ENCODE measurements around the gene MAD1L1.

Gene MAD1L1

DNA sequence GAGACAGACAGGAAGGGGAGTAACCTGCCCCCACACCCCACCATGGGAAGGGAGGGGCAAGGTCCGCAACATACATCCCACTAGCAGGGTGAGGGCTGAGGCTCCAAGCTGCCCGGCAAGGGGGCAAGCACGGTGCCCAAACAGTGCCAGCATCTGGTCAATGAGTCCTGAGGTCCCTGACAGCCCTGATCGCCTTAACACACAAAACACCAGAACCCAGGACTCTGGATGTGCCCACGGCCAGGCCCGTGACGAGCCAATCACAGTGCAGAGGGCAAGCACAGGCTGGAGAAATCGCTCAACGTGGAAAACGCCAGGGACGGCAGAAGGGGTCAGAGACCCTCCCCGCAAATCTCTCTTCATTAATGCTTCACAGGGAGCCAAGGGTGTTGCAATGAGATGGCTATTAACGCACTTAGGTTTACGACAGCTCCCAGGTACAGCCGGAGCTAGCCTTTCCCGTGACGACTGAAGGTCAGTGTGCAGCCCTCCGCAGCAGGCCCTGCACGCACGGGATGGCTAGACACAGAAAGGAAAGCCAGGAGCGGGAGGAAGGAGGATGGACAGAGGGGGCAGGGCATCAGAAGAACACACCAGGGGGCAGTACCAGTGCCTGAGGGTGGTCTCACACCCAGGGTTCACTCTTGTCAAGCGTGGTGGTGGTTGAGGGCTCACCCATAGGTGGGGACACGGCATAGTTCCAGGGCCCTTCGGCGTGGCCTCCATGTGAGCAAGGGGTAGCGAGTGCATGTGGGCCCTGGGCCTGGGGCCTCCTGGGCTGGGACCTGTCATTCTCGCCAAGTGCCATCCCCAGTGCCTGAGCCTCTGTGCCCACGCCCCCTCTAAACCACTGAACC lies 220.5 kb downstream of the MAD1L1 start:
- H3K4me2 ChIP-seq (ENCODE audit: low read length, poor library complexity, severe bottlenecking), result no peak overlapping the region
- no peaks in the 10 kb centered on the region for H3K27me3 ChIP-seq (ENCODE audit: control insufficient read depth in 1 of 2, insufficient read depth in 1 of 2, low read length in 2 of 2)
- H3K23ac ChIP-seq (ENCODE audit: low read length in 2 of 2), result no peak overlapping the region
- no peak overlapping the region for H3K4ac ChIP-seq (ENCODE audit: low read depth in 1 of 2, low read length in 2 of 2)
- no peak overlapping the region for H3K18ac ChIP-seq (ENCODE audit: low read depth in 1 of 2, low read length in 2 of 2)
- no peak for DNase-seq
- no peak overlapping the region for H4K8ac ChIP-seq (ENCODE audit: low read length)
- peaks cover 6% of the 10 kb centered on the region for H3K79me1 ChIP-seq (replicated peaks; ENCODE audit: low read length, poor library complexity, severe bottlenecking)
- H2BK120ac ChIP-seq (ENCODE audit: low read depth, low read length), result no peak overlapping the region
- H3K27ac ChIP-seq (ENCODE audit: low read length, poor library complexity, severe bottlenecking), result no peak overlapping the region
- 89% methylated on average over 26 of the region's 28 CpGs for WGBS
- no peak overlapping the region for H3K14ac ChIP-seq (ENCODE audit: low read length in 2 of 2)
- H2BK12ac ChIP-seq (ENCODE audit: low read length in 2 of 2), result no peak overlapping the region
- H2BK5ac ChIP-seq (ENCODE audit: low read depth, low read length, poor library complexity, severe bottlenecking), result no peak overlapping the region
- H3K4me1 ChIP-seq (ENCODE audit: control insufficient read depth, insufficient read depth, low read depth, low read length), result peaks cover 13% of the 10 kb centered on the region
- no peak overlapping the region for H3K9ac ChIP-seq (ENCODE audit: low read length)
- H3K36me3 ChIP-seq (ENCODE audit: control insufficient read depth in 1 of 2, insufficient read depth in 2 of 2, low read depth in 1 of 2, low read length in 2 of 2), result peaks cover 5 to 56% of the 10 kb centered on the region in 2 experiments
- H2AFZ ChIP-seq (ENCODE audit: low read depth, low read length), result no peak overlapping the region
- no peaks in the 10 kb centered on the region for H3K9me3 ChIP-seq (ENCODE audit: control insufficient read depth, low read length)
- H3K4me3 ChIP-seq (ENCODE audit: insufficient read depth in 1 of 2, low read depth in 1 of 2, low read length in 2 of 2), result no peak overlapping the region
- no peak overlapping the region for H2AK5ac ChIP-seq (ENCODE audit: low read length, severe bottlenecking)
- H4K91ac ChIP-seq (ENCODE audit: low read length), result no peak overlapping the region
- no peak overlapping the region for H2BK15ac ChIP-seq (ENCODE audit: low read depth, poor library complexity, severe bottlenecking)

DNA sequence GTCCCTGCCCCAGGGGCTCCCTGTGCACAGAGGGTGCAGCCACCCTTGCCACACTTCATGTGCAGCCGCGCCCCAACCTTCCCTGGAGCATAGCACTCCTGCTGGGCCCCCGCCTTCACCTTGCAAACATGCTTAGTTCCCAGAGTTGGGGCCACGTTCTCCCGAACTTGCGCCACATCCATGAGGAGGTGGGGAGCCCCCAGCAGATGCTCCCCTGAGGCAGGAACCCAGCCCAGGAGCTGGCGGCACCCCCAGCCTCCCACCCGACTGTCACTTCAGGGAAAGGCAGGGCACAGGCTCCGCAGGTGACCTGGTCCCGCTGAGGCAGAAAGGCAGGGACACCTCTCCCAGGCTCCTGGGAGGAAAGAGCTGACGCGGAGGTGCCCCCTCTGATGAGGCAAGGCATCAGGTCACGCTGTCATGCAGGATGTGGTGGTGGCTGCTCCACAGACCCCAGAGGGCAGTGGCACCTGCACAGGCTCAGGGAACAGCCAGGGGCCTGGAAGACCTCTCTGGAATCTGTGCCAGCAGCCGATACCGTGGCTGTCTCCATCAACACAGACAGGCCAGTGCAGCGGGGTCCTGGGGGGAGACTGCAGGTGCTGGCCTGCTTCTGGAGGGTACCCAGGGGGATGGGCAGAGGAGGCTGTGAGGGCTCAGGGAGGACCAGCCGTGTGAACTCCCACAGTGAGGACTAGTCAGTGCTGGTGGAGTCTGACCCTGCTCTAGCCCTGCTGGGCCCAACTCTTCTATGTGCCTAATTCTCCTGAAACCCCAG lies 221.3 kb downstream of the MAD1L1 start:
- H3K36me3 ChIP-seq (ENCODE audit: control insufficient read depth in 1 of 2, insufficient read depth in 2 of 2, low read depth in 1 of 2, low read length in 2 of 2), result peaks cover 5 to 63% of the 10 kb centered on the region in 2 experiments
- no peak overlapping the region for H3K18ac ChIP-seq (ENCODE audit: low read depth in 1 of 2, low read length in 2 of 2)
- H3K9ac ChIP-seq (ENCODE audit: low read length), result no peak overlapping the region
- no peak overlapping the region for H3K4me3 ChIP-seq (ENCODE audit: insufficient read depth in 1 of 2, low read depth in 1 of 2, low read length in 2 of 2)
- H3K9me3 ChIP-seq (ENCODE audit: control insufficient read depth, low read length), result no peaks in the 10 kb centered on the region
- H3K23ac ChIP-seq (ENCODE audit: low read length in 2 of 2), result no peak overlapping the region
- H3K4ac ChIP-seq (ENCODE audit: low read depth in 1 of 2, low read length in 2 of 2), result no peak overlapping the region
- no peak overlapping the region for H4K91ac ChIP-seq (ENCODE audit: low read length)
- no peak overlapping the region for H2BK12ac ChIP-seq (ENCODE audit: low read length in 2 of 2)
- H2AK5ac ChIP-seq (ENCODE audit: low read length, severe bottlenecking), result no peak overlapping the region
- H3K4me2 ChIP-seq (ENCODE audit: low read length, poor library complexity, severe bottlenecking), result no peak overlapping the region
- H3K79me1 ChIP-seq (replicated peaks; ENCODE audit: low read length, poor library complexity, severe bottlenecking), result peaks cover 6% of the 10 kb centered on the region
- no peak overlapping the region for H3K27ac ChIP-seq (ENCODE audit: low read length, poor library complexity, severe bottlenecking)
- no peak overlapping the region for H2BK5ac ChIP-seq (ENCODE audit: low read depth, low read length, poor library complexity, severe bottlenecking)
- no peak overlapping the region for H2BK15ac ChIP-seq (ENCODE audit: low read depth, poor library complexity, severe bottlenecking)
- no peak overlapping the region for H3K14ac ChIP-seq (ENCODE audit: low read length in 2 of 2)
- no peak overlapping the region for H2BK120ac ChIP-seq (ENCODE audit: low read depth, low read length)
- peaks cover 13% of the 10 kb centered on the region for H3K4me1 ChIP-seq (ENCODE audit: control insufficient read depth, insufficient read depth, low read depth, low read length)
- WGBS, result 95% methylated on average over 17 of the region's 17 CpGs
- H4K8ac ChIP-seq (ENCODE audit: low read length), result no peak overlapping the region
- DNase-seq, result no peak
- H2AFZ ChIP-seq (ENCODE audit: low read depth, low read length), result no peak overlapping the region
- H3K27me3 ChIP-seq (ENCODE audit: control insufficient read depth in 1 of 2, insufficient read depth in 1 of 2, low read length in 2 of 2), result no peaks in the 10 kb centered on the region

DNA sequence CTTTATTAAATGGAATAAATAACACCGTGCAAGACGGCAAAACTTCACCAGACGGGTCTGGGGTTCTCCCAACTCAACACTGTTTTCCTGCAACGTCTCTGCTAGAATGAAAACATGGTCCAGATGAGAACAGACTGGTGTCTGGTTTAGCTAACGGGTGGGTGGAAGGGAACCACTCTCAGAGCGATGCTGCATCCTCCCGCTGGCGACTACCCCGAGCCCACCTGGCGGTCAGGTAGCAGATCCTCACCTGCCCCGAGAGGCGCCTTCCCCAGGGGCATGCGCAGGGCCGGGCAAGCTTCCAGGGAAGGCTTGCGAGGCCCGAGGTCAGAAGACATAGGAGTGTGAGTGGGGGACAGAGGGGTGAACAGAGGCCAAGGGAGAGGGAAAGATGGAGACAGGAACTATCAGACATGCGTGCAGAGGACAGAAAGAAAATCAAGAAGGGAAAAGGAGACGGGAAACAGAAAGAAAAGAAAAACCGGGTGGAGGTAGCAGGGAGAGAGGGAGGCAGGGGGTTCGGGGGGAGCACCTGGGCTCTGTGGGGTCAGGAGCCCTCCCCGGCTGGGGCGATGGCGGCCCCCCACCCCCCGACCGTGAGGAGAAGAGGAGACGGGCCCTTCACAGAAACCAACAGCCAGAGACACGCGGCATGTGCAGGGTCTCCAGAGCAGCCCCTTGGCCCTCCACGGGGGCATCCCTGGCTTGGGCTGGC lies 222.0 kb downstream of the MAD1L1 start:
- H2AFZ ChIP-seq (ENCODE audit: low read depth, low read length), result no peak overlapping the region

DNA sequence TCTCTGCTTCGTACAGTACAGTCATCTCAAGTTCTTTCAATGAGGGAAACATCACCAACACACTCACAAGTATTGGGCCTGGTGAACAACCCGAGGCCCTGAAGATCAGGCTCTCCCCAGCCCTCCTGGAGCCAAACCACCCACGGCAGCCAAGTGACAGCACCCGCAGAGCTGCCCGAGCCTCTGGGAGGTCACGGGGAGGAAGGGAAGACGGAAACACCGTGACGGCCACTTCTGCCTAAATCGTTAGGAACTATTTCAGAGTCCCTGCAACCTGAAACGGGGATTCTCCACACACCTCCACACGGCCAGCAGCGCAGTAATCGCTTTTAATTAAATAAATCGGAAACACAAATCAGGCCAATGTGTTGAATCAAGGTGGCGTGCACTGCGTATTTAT lies 222.6 kb downstream of the MAD1L1 start:
- H3K9me3 ChIP-seq (ENCODE audit: control insufficient read depth, low read length), result no peaks in the 10 kb centered on the region
- H3K27ac ChIP-seq (ENCODE audit: low read length, poor library complexity, severe bottlenecking), result no peak overlapping the region
- no peak overlapping the region for H3K4me2 ChIP-seq (ENCODE audit: low read length, poor library complexity, severe bottlenecking)
- H2BK15ac ChIP-seq (ENCODE audit: low read depth, poor library complexity, severe bottlenecking), result no peak overlapping the region
- WGBS, result 95% methylated on average over 17 of the region's 17 CpGs
- H3K27me3 ChIP-seq (ENCODE audit: control insufficient read depth in 1 of 2, insufficient read depth in 1 of 2, low read length in 2 of 2), result no peaks in the 10 kb centered on the region
- no peak overlapping the region for H2AFZ ChIP-seq (ENCODE audit: low read depth, low read length)
- H3K9ac ChIP-seq (ENCODE audit: low read length), result no peak overlapping the region
- no peak overlapping the region for H4K91ac ChIP-seq (ENCODE audit: low read length)
- H3K4me3 ChIP-seq (ENCODE audit: insufficient read depth in 1 of 2, low read depth in 1 of 2, low read length in 2 of 2), result no peak overlapping the region
- no peak overlapping the region for H3K23ac ChIP-seq (ENCODE audit: low read length in 2 of 2)
- H3K36me3 ChIP-seq (ENCODE audit: control insufficient read depth in 1 of 2, insufficient read depth in 2 of 2, low read depth in 1 of 2, low read length in 2 of 2), result peaks cover 5 to 56% of the 10 kb centered on the region in 2 experiments
- no peak overlapping the region for H2BK120ac ChIP-seq (ENCODE audit: low read depth, low read length)
- peaks cover 13% of the 10 kb centered on the region for H3K4me1 ChIP-seq (ENCODE audit: control insufficient read depth, insufficient read depth, low read depth, low read length)
- H3K14ac ChIP-seq (ENCODE audit: low read length in 2 of 2), result no peak overlapping the region
- H2AK5ac ChIP-seq (ENCODE audit: low read length, severe bottlenecking), result no peak overlapping the region
- no peak for DNase-seq
- H3K18ac ChIP-seq (ENCODE audit: low read depth in 1 of 2, low read length in 2 of 2), result no peak overlapping the region
- H4K8ac ChIP-seq (ENCODE audit: low read length), result no peak overlapping the region
- H2BK5ac ChIP-seq (ENCODE audit: low read depth, low read length, poor library complexity, severe bottlenecking), result no peak overlapping the region
- H3K79me1 ChIP-seq (replicated peaks; ENCODE audit: low read length, poor library complexity, severe bottlenecking), result peaks cover 6% of the 10 kb centered on the region
- no peak overlapping the region for H3K4ac ChIP-seq (ENCODE audit: low read depth in 1 of 2, low read length in 2 of 2)
- H2BK12ac ChIP-seq (ENCODE audit: low read length in 2 of 2), result no peak overlapping the region

More for the DNA sequence above, 222.0 kb downstream of the MAD1L1 start:
- DNase-seq, result no peak
- Histone ChIP-seq H3K4ac (ENCODE audit: low read depth in 1 of 2, low read length in 2 of 2) (no peak overlapping the region), H3K18ac (ENCODE audit: low read depth in 1 of 2, low read length in 2 of 2) (no peak overlapping the region), H3K27me3 (ENCODE audit: control insufficient read depth in 1 of 2, insufficient read depth in 1 of 2, low read length in 2 of 2) (no peaks in the 10 kb centered on the region), H3K27ac (ENCODE audit: low read length, poor library complexity, severe bottlenecking) (no peak overlapping the region), H3K23ac (ENCODE audit: low read length in 2 of 2) (no peak overlapping the region), H3K36me3 (ENCODE audit: control insufficient read depth in 1 of 2, insufficient read depth in 2 of 2, low read depth in 1 of 2, low read length in 2 of 2) (peaks cover 5 to 58% of the 10 kb centered on the region in 2 experiments), H3K4me3 (ENCODE audit: insufficient read depth in 1 of 2, low read depth in 1 of 2, low read length in 2 of 2) (no peak overlapping the region), H2BK120ac (ENCODE audit: low read depth, low read length) (no peak overlapping the region), H3K9me3 (ENCODE audit: control insufficient read depth, low read length) (no peaks in the 10 kb centered on the region), H3K4me2 (ENCODE audit: low read length, poor library complexity, severe bottlenecking) (no peak overlapping the region), H3K4me1 (ENCODE audit: control insufficient read depth, insufficient read depth, low read depth, low read length) (peaks cover 13% of the 10 kb centered on the region), H4K8ac (ENCODE audit: low read length) (no peak overlapping the region), H3K9ac (ENCODE audit: low read length) (no peak overlapping the region), H2AK5ac (ENCODE audit: low read length, severe bottlenecking) (no peak overlapping the region), H4K91ac (ENCODE audit: low read length) (no peak overlapping the region), H3K14ac (ENCODE audit: low read length in 2 of 2) (no peak overlapping the region), H2BK5ac (ENCODE audit: low read depth, low read length, poor library complexity, severe bottlenecking) (no peak overlapping the region), H2BK12ac (ENCODE audit: low read length in 2 of 2) (no peak overlapping the region), H2BK15ac (ENCODE audit: low read depth, poor library complexity, severe bottlenecking) (no peak overlapping the region), H3K79me1 (replicated peaks; ENCODE audit: low read length, poor library complexity, severe bottlenecking) (peaks cover 6% of the 10 kb centered on the region)
- WGBS, result 92% methylated on average over 29 of the region's 29 CpGs

Data from mesenchymal stem cell (in vitro differentiated cells and primary cell).